Epithelial cell of esophagus (primary cell): ENCODE data around the gene PCBP3.

Source experiments
- DNase-seq: peaks from one replicate; pipeline ENCODE4 v3.0.0; 2010; ENCODE audit warnings: low read depth
- H3K4me3 ChIP-seq: 2 replicates; pipeline ENCODE4 v1.5.1; 2011; ENCODE audit warnings: mild to moderate bottlenecking, low read length, control low read depth
- CTCF ChIP-seq: IDR thresholded peaks from 2 replicates; pipeline ENCODE4 v1.5.1; 2011; ENCODE audit warnings: low read depth, mild to moderate bottlenecking, low read length, control low read depth, inconsistent platforms; ENCODE audit not compliant: insufficient read depth; ENCODE audit errors: missing control alignments

PCBP3 gene

GRCh38 chr21:45942755-45943629 lies 299.5 kb downstream of the PCBP3 start:
- TF ChIP-seq CTCF: no peak
- no peak overlapping the region for H3K4me3 ChIP-seq
- no peak for DNase-seq

DNA sequence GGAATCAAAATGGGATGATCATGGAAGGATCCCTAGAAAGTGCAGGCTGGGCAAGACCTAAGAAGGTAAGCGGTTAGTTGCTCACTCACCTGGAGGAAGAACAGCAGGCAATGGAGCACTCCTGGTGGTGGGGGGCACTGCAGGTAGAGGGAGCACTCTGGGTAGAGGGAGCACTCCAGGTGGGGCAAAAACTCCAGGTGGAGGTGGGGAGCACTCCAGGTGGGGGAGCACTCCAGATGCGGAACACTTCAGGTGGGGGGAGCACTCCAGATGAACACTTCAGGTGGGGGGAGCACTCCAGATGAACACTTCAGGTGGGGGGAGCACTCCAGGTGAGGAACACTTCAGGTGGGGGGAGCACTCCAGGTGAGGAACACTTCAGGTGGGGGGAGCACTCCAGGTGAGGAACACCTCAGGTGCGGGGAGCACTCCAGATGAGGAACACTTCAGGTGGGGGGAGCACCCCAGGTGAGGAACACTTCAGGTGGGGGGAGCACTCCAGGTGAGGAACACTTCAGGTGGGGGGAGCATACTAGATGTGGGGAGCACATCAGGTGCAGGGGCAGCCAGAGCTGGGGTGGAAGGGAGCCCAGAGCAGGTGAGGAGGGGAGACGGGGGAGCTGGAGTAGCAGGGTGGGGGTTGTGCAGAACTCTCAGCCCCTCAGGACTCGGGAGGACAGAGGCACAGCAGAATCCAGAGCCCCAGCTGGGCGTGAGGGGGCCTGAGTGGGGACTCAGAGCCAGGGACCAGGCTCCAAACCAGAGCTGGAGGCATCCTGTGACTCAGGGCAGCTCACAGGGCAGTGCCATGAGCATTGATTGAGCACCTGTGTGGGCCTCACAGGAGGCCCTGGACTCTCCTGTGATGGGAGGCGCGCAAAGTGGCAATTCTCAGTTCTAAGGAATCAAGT lies 300.4 kb downstream of the PCBP3 start:
- no peak for DNase-seq
- TF ChIP-seq CTCF: no peak

DNA sequence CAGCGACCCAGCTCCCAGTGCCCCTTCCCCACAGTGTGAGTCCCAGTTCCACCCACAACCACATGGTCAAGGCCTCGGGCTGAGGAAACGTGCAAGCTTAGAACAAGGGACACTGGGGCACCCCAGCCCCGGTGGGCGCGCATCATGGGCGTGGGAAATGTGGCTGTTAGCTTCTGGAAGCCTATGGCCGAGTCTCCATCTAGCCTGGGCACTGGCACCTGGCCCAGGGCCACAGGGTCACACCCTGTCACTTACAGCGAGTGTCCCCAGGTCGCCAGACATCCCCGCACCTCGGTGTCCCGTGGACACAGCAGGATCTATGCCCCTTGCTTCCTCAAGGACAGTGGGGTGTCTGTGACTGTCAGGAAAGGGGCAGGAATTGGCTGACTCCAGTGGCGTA lies 301.1 kb downstream of the PCBP3 start:
- no peak for DNase-seq
- H3K4me3 ChIP-seq: no peak overlapping the region
- TF ChIP-seq CTCF: no peak

More for the DNA sequence above, 300.4 kb downstream of the PCBP3 start:
- no peak overlapping the region for H3K4me3 ChIP-seq

- no peak overlapping the region for H3K4me3 ChIP-seq
- TF ChIP-seq CTCF: no peak
- no peak for DNase-seq
Measured at GRCh38 chr21:45945066-45945867, 301.7 kb downstream of the PCBP3 start.

GRCh38 chr21:45945868-45946210 lies 302.3 kb downstream of the PCBP3 start:
- H3K4me3 ChIP-seq: no peak overlapping the region
- TF ChIP-seq CTCF: no peak
- DNase-seq: no peak

DNA sequence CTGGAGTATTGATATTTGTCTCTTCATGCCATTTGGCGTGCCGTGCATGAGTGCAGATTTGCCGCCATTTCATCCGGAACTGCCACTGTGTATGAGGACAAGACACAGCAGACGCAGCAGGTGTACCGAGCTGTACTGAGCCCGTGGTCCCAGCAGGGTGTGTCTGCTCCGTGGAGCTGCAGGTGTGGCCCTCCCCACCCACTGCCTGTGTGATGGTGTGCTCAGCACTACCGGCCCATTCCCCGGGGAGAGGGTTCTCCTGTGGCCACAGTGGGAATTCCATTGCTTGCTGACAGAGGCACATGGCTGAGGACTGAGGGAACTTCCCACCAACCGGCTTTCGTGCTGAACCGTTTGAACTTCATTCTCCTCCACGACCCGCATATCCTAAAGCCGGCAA lies 303.8 kb downstream of the PCBP3 start:
- H3K4me3 ChIP-seq: no peak overlapping the region
- DNase-seq: no peak
- no peak for TF ChIP-seq CTCF
